GM18526 (cell line): ENCODE data around the gene STMND1.

Experiments used
- POLR2A ChIP-seq: IDR thresholded peaks from 3 replicates; pipeline ENCODE4 v1.6.1; 2011; ENCODE audit not compliant: insufficient read length; ENCODE audit errors: extremely low read depth

Gene STMND1

GRCh38 chr6:17101422-17102257 is at the start of gene STMND1:
TSS of gene STMND1 (plus strand) at chr6:17102050. CDS start at chr6:17102258, 208 bp downstream.
- no peak for TF ChIP-seq POLR2A

- no peak for TF ChIP-seq POLR2A
Observed at GRCh38 chr6:17054647-17055046, 47.2 kb upstream of the STMND1 start.

GRCh38 chr6:17057322-17057721 is 44.5 kb upstream of the STMND1 start:
- no peak for TF ChIP-seq POLR2A

- no peak for TF ChIP-seq POLR2A
Observed at GRCh38 chr6:17058550-17058949, 43.3 kb upstream of the STMND1 start.

GRCh38 chr6:17059022-17059421 is 42.8 kb upstream of the STMND1 start:
- TF ChIP-seq POLR2A = no peak

- no peak for TF ChIP-seq POLR2A
Observed at GRCh38 chr6:17059850-17060249, 42.0 kb upstream of the STMND1 start.

- TF ChIP-seq POLR2A = no peak
Observed at GRCh38 chr6:17061097-17061496, 40.8 kb upstream of the STMND1 start.

GRCh38 chr6:17062871-17063440 is 38.9 kb upstream of the STMND1 start:
- TF ChIP-seq POLR2A = no peak

GRCh38 chr6:17064975-17065374 is 36.9 kb upstream of the STMND1 start:
- no peak for TF ChIP-seq POLR2A

GRCh38 chr6:17066610-17067009 is 35.2 kb upstream of the STMND1 start:
- no peak for TF ChIP-seq POLR2A

- TF ChIP-seq POLR2A = no peak
Observed at GRCh38 chr6:17081273-17081672, 20.6 kb upstream of the STMND1 start.

- TF ChIP-seq POLR2A = no peak
Observed at GRCh38 chr6:17081860-17082508, 19.9 kb upstream of the STMND1 start.

GRCh38 chr6:17083397-17083796 is 18.5 kb upstream of the STMND1 start:
- TF ChIP-seq POLR2A = no peak

GRCh38 chr6:17086469-17086868 is 15.4 kb upstream of the STMND1 start:
- TF ChIP-seq POLR2A = no peak

GRCh38 chr6:17088091-17088611 is 13.7 kb upstream of the STMND1 start:
- TF ChIP-seq POLR2A = no peak

- TF ChIP-seq POLR2A = no peak
Observed at GRCh38 chr6:17091122-17091521, 10.7 kb upstream of the STMND1 start.
